Stimulated activated naive CD8-positive, alpha-beta T cell treated with anti-CD3 and anti-CD28 coated beads, Interleukin-15, Interleukin-2, amounts not matched to agents 100 ng/mL and 50 ng/mL, for 24 hours (primary cell): ENCODE measurements around the gene ZSWIM6.

Experiments
- H3K27ac Mint-ChIP-seq: one replicate; pipeline ENCODE4 v1.8.0; 2021; ENCODE audit warnings: mild to moderate bottlenecking, mixed read lengths
- H3K27me3 Mint-ChIP-seq: one replicate; pipeline ENCODE4 v1.8.0; 2021; ENCODE audit warnings: mixed read lengths
- H3K36me3 Mint-ChIP-seq: one replicate; pipeline ENCODE4 v1.8.0; 2021; ENCODE audit warnings: low read depth, mixed read lengths
- H3K4me1 Mint-ChIP-seq: one replicate; pipeline ENCODE4 v1.8.0; 2021; ENCODE audit warnings: low read depth, mixed read lengths
- H3K4me3 Mint-ChIP-seq: one replicate; pipeline ENCODE4 v1.8.0; 2021; ENCODE audit warnings: mild to moderate bottlenecking, mixed read lengths
- H3K9me3 Mint-ChIP-seq: one replicate; pipeline ENCODE4 v1.8.0; 2021; ENCODE audit warnings: mixed read lengths

ZSWIM6 gene

GRCh38 chr5:61331407-61332357, at the start of gene ZSWIM6:
TSS of gene ZSWIM6 (plus strand) at chr5:61332258. CDS start at chr5:61332273, 15 bp downstream.
- Mint-ChIP-seq H3K27ac (peak within 1 kb of the TSS; percentile 81), H3K4me1 (peaks cover 53% of the 10 kb centered on the region), H3K9me3 (peaks cover 2% of the 10 kb centered on the region), H3K27me3 (peaks cover 23% of the 10 kb centered on the region), H3K4me3 (peak within 1 kb of the TSS; percentile 84), H3K36me3 (peaks cover 3% of the 10 kb centered on the region)

GRCh38 chr5:61283471-61283870, 48.6 kb upstream of the ZSWIM6 start:
- H3K4me1 Mint-ChIP-seq = peaks cover 22% of the 10 kb centered on the region
- H3K9me3 Mint-ChIP-seq = no peaks in the 10 kb centered on the region
- H3K27ac Mint-ChIP-seq = no peak overlapping the region
- no peak overlapping the region for H3K4me3 Mint-ChIP-seq
- H3K36me3 Mint-ChIP-seq = no peaks in the 10 kb centered on the region
- no peaks in the 10 kb centered on the region for H3K27me3 Mint-ChIP-seq

- Mint-ChIP-seq H3K4me3 (no peak overlapping the region), H3K9me3 (no peaks in the 10 kb centered on the region), H3K4me1 (peaks cover 8% of the 10 kb centered on the region), H3K27me3 (no peaks in the 10 kb centered on the region), H3K36me3 (no peaks in the 10 kb centered on the region), H3K27ac (no peak overlapping the region)
These were observed 46.5 kb upstream of the ZSWIM6 start for GRCh38 chr5:61285531-61285930.

- Mint-ChIP-seq H3K4me1 (no peaks in the 10 kb centered on the region), H3K27ac (no peak overlapping the region), H3K4me3 (no peak overlapping the region), H3K9me3 (no peaks in the 10 kb centered on the region), H3K36me3 (no peaks in the 10 kb centered on the region), H3K27me3 (peaks cover 5% of the 10 kb centered on the region)
These were observed 45.5 kb upstream of the ZSWIM6 start for GRCh38 chr5:61286446-61287132.

- peaks cover 5% of the 10 kb centered on the region for H3K27me3 Mint-ChIP-seq
- H3K4me3 Mint-ChIP-seq = no peak overlapping the region
- H3K9me3 Mint-ChIP-seq = no peaks in the 10 kb centered on the region
- H3K4me1 Mint-ChIP-seq = no peaks in the 10 kb centered on the region
- no peak overlapping the region for H3K27ac Mint-ChIP-seq
- H3K36me3 Mint-ChIP-seq = no peaks in the 10 kb centered on the region
These were observed 44.6 kb upstream of the ZSWIM6 start for GRCh38 chr5:61287474-61287873.

GRCh38 chr5:61289241-61289640, 42.8 kb upstream of the ZSWIM6 start:
- Mint-ChIP-seq H3K27me3 (peaks cover 5% of the 10 kb centered on the region), H3K36me3 (no peaks in the 10 kb centered on the region), H3K27ac (no peak overlapping the region), H3K4me1 (no peaks in the 10 kb centered on the region), H3K4me3 (no peak overlapping the region), H3K9me3 (no peaks in the 10 kb centered on the region)

GRCh38 chr5:61289669-61290306, 42.3 kb upstream of the ZSWIM6 start:
- H3K9me3 Mint-ChIP-seq = no peaks in the 10 kb centered on the region
- peaks cover 5% of the 10 kb centered on the region for H3K27me3 Mint-ChIP-seq
- H3K36me3 Mint-ChIP-seq = no peaks in the 10 kb centered on the region
- no peaks in the 10 kb centered on the region for H3K4me1 Mint-ChIP-seq
- H3K27ac Mint-ChIP-seq = no peak overlapping the region
- H3K4me3 Mint-ChIP-seq = no peak overlapping the region

- H3K4me3 Mint-ChIP-seq = no peak overlapping the region
- peaks cover 5% of the 10 kb centered on the region for H3K27me3 Mint-ChIP-seq
- H3K36me3 Mint-ChIP-seq = no peaks in the 10 kb centered on the region
- H3K27ac Mint-ChIP-seq = no peak overlapping the region
- no peaks in the 10 kb centered on the region for H3K9me3 Mint-ChIP-seq
- no peaks in the 10 kb centered on the region for H3K4me1 Mint-ChIP-seq
These were observed 41.3 kb upstream of the ZSWIM6 start for GRCh38 chr5:61290791-61291210.

- no peaks in the 10 kb centered on the region for H3K9me3 Mint-ChIP-seq
- no peak overlapping the region for H3K4me3 Mint-ChIP-seq
- no peaks in the 10 kb centered on the region for H3K36me3 Mint-ChIP-seq
- no peaks in the 10 kb centered on the region for H3K4me1 Mint-ChIP-seq
- peaks cover 5% of the 10 kb centered on the region for H3K27me3 Mint-ChIP-seq
- H3K27ac Mint-ChIP-seq = no peak overlapping the region
These were observed 39.9 kb upstream of the ZSWIM6 start for GRCh38 chr5:61292062-61292657.

GRCh38 chr5:61293071-61293470, 39.0 kb upstream of the ZSWIM6 start:
- Mint-ChIP-seq H3K27me3 (peaks cover 5% of the 10 kb centered on the region), H3K4me3 (no peak overlapping the region), H3K36me3 (no peaks in the 10 kb centered on the region), H3K27ac (no peak overlapping the region), H3K9me3 (no peaks in the 10 kb centered on the region), H3K4me1 (no peaks in the 10 kb centered on the region)

GRCh38 chr5:61293873-61294272, 38.2 kb upstream of the ZSWIM6 start:
- Mint-ChIP-seq H3K27me3 (peaks cover 5% of the 10 kb centered on the region), H3K9me3 (no peaks in the 10 kb centered on the region), H3K4me3 (no peak overlapping the region), H3K27ac (no peak overlapping the region), H3K36me3 (no peaks in the 10 kb centered on the region), H3K4me1 (no peaks in the 10 kb centered on the region)

GRCh38 chr5:61295365-61295764, 36.7 kb upstream of the ZSWIM6 start:
- H3K27me3 Mint-ChIP-seq = peaks cover 5% of the 10 kb centered on the region
- no peaks in the 10 kb centered on the region for H3K4me1 Mint-ChIP-seq
- no peaks in the 10 kb centered on the region for H3K36me3 Mint-ChIP-seq
- H3K27ac Mint-ChIP-seq = no peak overlapping the region
- no peak overlapping the region for H3K4me3 Mint-ChIP-seq
- no peaks in the 10 kb centered on the region for H3K9me3 Mint-ChIP-seq

GRCh38 chr5:61298066-61298465, 34.0 kb upstream of the ZSWIM6 start:
- Mint-ChIP-seq H3K27ac (no peak overlapping the region), H3K4me1 (no peaks in the 10 kb centered on the region), H3K4me3 (no peak overlapping the region), H3K9me3 (no peaks in the 10 kb centered on the region), H3K36me3 (no peaks in the 10 kb centered on the region), H3K27me3 (no peaks in the 10 kb centered on the region)

GRCh38 chr5:61298580-61298979, 33.5 kb upstream of the ZSWIM6 start:
- Mint-ChIP-seq H3K27me3 (no peaks in the 10 kb centered on the region), H3K4me1 (peaks cover 2% of the 10 kb centered on the region), H3K9me3 (no peaks in the 10 kb centered on the region), H3K4me3 (no peak overlapping the region), H3K27ac (no peak overlapping the region), H3K36me3 (no peaks in the 10 kb centered on the region)

GRCh38 chr5:61299261-61299681, 32.8 kb upstream of the ZSWIM6 start:
- H3K9me3 Mint-ChIP-seq = no peaks in the 10 kb centered on the region
- peaks cover 4% of the 10 kb centered on the region for H3K4me1 Mint-ChIP-seq
- H3K4me3 Mint-ChIP-seq = no peak overlapping the region
- H3K27me3 Mint-ChIP-seq = no peaks in the 10 kb centered on the region
- H3K36me3 Mint-ChIP-seq = no peaks in the 10 kb centered on the region
- H3K27ac Mint-ChIP-seq = no peak overlapping the region
